Mesenchymal stem cell (in vitro differentiated cells and primary cell): ENCODE data around the gene TBCK.

Experiments used
- DNase-seq: peaks from one replicate; pipeline ENCODE4 v3.0.0-alpha.2; 2013
- H2AFZ ChIP-seq: one replicate; pipeline ENCODE4 v1.6.1; 2013; ENCODE audit warnings: low read depth, mild to moderate bottlenecking, control low read depth, inconsistent platforms, low read length, moderate library complexity
- H2AK5ac ChIP-seq: 2 replicates; pipeline ENCODE4 v1.6.1; 2013; ENCODE audit warnings: low read length, moderate library complexity, mild to moderate bottlenecking, inconsistent platforms; ENCODE audit not compliant: severe bottlenecking
- H2BK120ac ChIP-seq: one replicate; pipeline ENCODE4 v1.6.1; 2013; ENCODE audit warnings: low read depth, mild to moderate bottlenecking, inconsistent platforms, low read length, moderate library complexity
- H2BK12ac ChIP-seq, 2 experiments: one replicate each; pipeline ENCODE4 v1.6.1; 2013; ENCODE audit warnings: inconsistent platforms in 2 of 2, low read length in 2 of 2, mild to moderate bottlenecking in 2 of 2, moderate library complexity in 2 of 2, control low read depth in 1 of 2
- H2BK15ac ChIP-seq: one replicate; pipeline ENCODE4 v1.6.1; 2013; ENCODE audit warnings: mild to moderate bottlenecking, low read depth, inconsistent platforms; ENCODE audit not compliant: poor library complexity, severe bottlenecking
- H2BK5ac ChIP-seq: 2 replicates; pipeline ENCODE4 v1.6.1; 2013; ENCODE audit warnings: low read depth, mild to moderate bottlenecking, low read length, control low read depth, inconsistent platforms; ENCODE audit not compliant: poor library complexity, severe bottlenecking
- H3K14ac ChIP-seq, 2 experiments: one replicate each; pipeline ENCODE4 v1.6.1; 2013; ENCODE audit warnings: inconsistent platforms in 2 of 2, low read length in 2 of 2, control low read depth in 1 of 2, mild to moderate bottlenecking in 1 of 2, moderate library complexity in 1 of 2
- H3K18ac ChIP-seq, 2 experiments: one replicate each; pipeline ENCODE4 v1.6.1; 2013; ENCODE audit warnings: inconsistent platforms in 2 of 2, low read length in 2 of 2, control low read depth in 1 of 2, low read depth in 1 of 2, mild to moderate bottlenecking in 1 of 2
- H3K23ac ChIP-seq, 2 experiments: one replicate each; pipeline ENCODE4 v1.6.1; 2013; ENCODE audit warnings: inconsistent platforms in 2 of 2, low read length in 2 of 2, mild to moderate bottlenecking in 2 of 2, moderate library complexity in 2 of 2, control low read depth in 1 of 2
- H3K27ac ChIP-seq: 2 replicates; pipeline ENCODE4 v1.5.1; 2013; ENCODE audit warnings: mild to moderate bottlenecking, moderate library complexity, low read length, control low read depth, inconsistent platforms; ENCODE audit not compliant: poor library complexity, severe bottlenecking
- H3K27me3 ChIP-seq, 2 experiments: 2 replicates each; pipeline versions ENCODE4 v1.6.1 to v1.7.0; 2013; ENCODE audit warnings: low read length in 2 of 2, mild to moderate bottlenecking in 2 of 2, moderate library complexity in 2 of 2, control low read depth in 1 of 2, inconsistent platforms in 1 of 2; ENCODE audit not compliant: control insufficient read depth in 1 of 2, insufficient read depth in 1 of 2
- H3K36me3 ChIP-seq, 2 experiments: 2 replicates each; pipeline versions ENCODE4 v1.6.1 to v1.7.0; 2013; ENCODE audit warnings: low read length in 2 of 2, control low read depth in 1 of 2, inconsistent platforms in 1 of 2, low read depth in 1 of 2, mild to moderate bottlenecking in 1 of 2; ENCODE audit not compliant: insufficient read depth in 2 of 2, control insufficient read depth in 1 of 2
- H3K4ac ChIP-seq, 2 experiments: one replicate each; pipeline ENCODE4 v1.6.1; 2013; ENCODE audit warnings: inconsistent platforms in 2 of 2, low read length in 2 of 2, mild to moderate bottlenecking in 2 of 2, moderate library complexity in 2 of 2, control low read depth in 1 of 2, low read depth in 1 of 2
- H3K4me1 ChIP-seq: 2 replicates; pipeline ENCODE4 v1.6.1; 2013; ENCODE audit warnings: low read depth, low read length, control low read depth; ENCODE audit not compliant: control insufficient read depth, insufficient read depth
- H3K4me2 ChIP-seq: 2 replicates; pipeline ENCODE4 v1.6.1; 2013; ENCODE audit warnings: low read length, mild to moderate bottlenecking, inconsistent platforms; ENCODE audit not compliant: poor library complexity, severe bottlenecking
- H3K4me3 ChIP-seq, 2 experiments: 2 replicates each; pipeline versions ENCODE4 v1.5.1 to v1.7.0; 2013; ENCODE audit warnings: low read length in 2 of 2, mild to moderate bottlenecking in 2 of 2, control low read depth in 1 of 2, low read depth in 1 of 2; ENCODE audit not compliant: insufficient read depth in 1 of 2
- H3K79me1 ChIP-seq: replicated peaks from 2 replicates; pipeline ENCODE4 v1.6.1; 2013; ENCODE audit warnings: mild to moderate bottlenecking, control low read depth, low read length, inconsistent platforms; ENCODE audit not compliant: poor library complexity, severe bottlenecking
- H3K9ac ChIP-seq: 2 replicates; pipeline ENCODE4 v1.7.0; 2013; ENCODE audit warnings: mild to moderate bottlenecking, low read length, moderate library complexity
- H3K9me3 ChIP-seq: 2 replicates; pipeline ENCODE4 v1.7.0; 2013; ENCODE audit warnings: mild to moderate bottlenecking, low read length; ENCODE audit not compliant: control insufficient read depth
- H4K8ac ChIP-seq: one replicate; pipeline ENCODE4 v1.6.1; 2013; ENCODE audit warnings: inconsistent platforms, mild to moderate bottlenecking, low read length, moderate library complexity
- H4K91ac ChIP-seq: one replicate; pipeline ENCODE4 v1.6.1; 2013; ENCODE audit warnings: mild to moderate bottlenecking, low read length, inconsistent platforms
- WGBS: methylation state at CpG from one replicate; pipeline ENCODE4 v1.1.7; 2013; ENCODE audit warnings: mixed read lengths; 5-methylcytosine and 5-hydroxymethylcytosine counted together

TBCK gene

DNA sequence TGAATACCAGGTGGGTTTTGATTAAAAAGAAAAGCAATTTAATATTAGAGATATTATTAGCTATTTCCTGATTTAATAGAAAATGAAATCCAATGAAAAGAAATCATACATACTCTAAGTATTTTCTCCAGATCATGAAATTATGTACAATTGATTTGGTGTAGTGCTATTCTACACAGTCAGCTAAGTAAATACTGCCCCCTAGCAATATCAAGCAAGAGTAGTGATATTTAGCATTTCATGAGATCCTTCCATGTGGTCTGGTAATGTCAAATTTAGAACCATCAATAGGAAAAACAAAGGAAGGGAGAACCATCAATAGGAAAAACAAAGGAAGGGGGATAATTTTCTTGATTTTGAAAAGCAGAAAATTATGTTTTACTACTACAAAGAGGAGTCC, 114.6 kb downstream of the TBCK start:
- no peak overlapping the region for H2BK12ac ChIP-seq
- no peak overlapping the region for H2AFZ ChIP-seq
- no peak overlapping the region for H3K18ac ChIP-seq
- H4K8ac ChIP-seq = no peak overlapping the region
- H2BK120ac ChIP-seq = no peak overlapping the region
- H3K27ac ChIP-seq = no peak overlapping the region
- no peaks in the 10 kb centered on the region for H3K79me1 ChIP-seq
- H3K4me1 ChIP-seq = no peaks in the 10 kb centered on the region
- no peak overlapping the region for H3K4me2 ChIP-seq
- no peak overlapping the region for H3K14ac ChIP-seq
- H2BK15ac ChIP-seq = no peak overlapping the region
- DNase-seq = peak; percentile 35
- no peak overlapping the region for H3K23ac ChIP-seq
- H3K9me3 ChIP-seq = no peaks in the 10 kb centered on the region
- no peak overlapping the region for H2AK5ac ChIP-seq
- no peak overlapping the region for H3K4me3 ChIP-seq
- no peak overlapping the region for H4K91ac ChIP-seq
- no peak overlapping the region for H3K9ac ChIP-seq
- no peak overlapping the region for H3K4ac ChIP-seq
- no peaks in the 10 kb centered on the region for H3K27me3 ChIP-seq
- H2BK5ac ChIP-seq = no peak overlapping the region
- H3K36me3 ChIP-seq = peaks cover 0 to 2% of the 10 kb centered on the region in 2 experiments

DNA sequence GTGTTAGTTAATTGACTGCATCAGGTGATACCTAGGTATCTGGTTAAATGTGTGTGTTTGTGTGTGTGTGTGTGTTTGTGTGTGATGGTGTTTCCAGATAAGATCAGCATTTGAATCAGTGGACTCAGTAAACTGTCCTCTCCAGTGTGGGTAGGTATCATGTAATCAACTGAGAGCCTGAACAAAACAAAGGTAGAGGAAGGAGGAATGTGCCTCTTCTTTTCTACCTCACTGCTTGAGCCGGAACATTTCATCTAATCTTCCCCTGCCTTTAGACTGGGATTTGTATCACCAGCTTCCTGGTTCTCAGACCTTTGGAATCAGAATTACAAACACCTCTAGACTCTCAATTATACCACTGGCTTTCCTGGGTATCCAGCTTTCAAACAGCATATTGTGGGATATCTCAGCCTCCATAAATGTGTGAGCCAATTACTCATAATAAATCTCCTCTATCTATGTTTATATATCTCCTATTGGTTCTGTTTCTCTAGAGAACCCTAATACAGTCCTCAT, 120.5 kb downstream of the TBCK start:
- H3K4me2 ChIP-seq = no peak overlapping the region
- no peak overlapping the region for H2BK120ac ChIP-seq
- no peak overlapping the region for H2AK5ac ChIP-seq
- no peak overlapping the region for H2BK5ac ChIP-seq
- peaks cover 0 to 28% of the 10 kb centered on the region in 2 experiments for H3K36me3 ChIP-seq
- no peak overlapping the region for H3K4ac ChIP-seq
- WGBS = 100% methylated on average over 1 of the region's 1 CpG
- no peak overlapping the region for H3K18ac ChIP-seq
- no peak overlapping the region for H3K14ac ChIP-seq
- H4K91ac ChIP-seq = no peak overlapping the region
- H3K9ac ChIP-seq = no peak overlapping the region
- no peak overlapping the region for H3K23ac ChIP-seq
- H4K8ac ChIP-seq = no peak overlapping the region
- H2BK12ac ChIP-seq = no peak overlapping the region
- no peak overlapping the region for H3K27ac ChIP-seq
- no peak overlapping the region for H3K4me3 ChIP-seq
- no peaks in the 10 kb centered on the region for H3K4me1 ChIP-seq
- no peak overlapping the region for H2AFZ ChIP-seq
- no peaks in the 10 kb centered on the region for H3K9me3 ChIP-seq
- no peak for DNase-seq
- H3K79me1 ChIP-seq = no peaks in the 10 kb centered on the region
- H3K27me3 ChIP-seq = no peaks in the 10 kb centered on the region
- H2BK15ac ChIP-seq = no peak overlapping the region

DNA sequence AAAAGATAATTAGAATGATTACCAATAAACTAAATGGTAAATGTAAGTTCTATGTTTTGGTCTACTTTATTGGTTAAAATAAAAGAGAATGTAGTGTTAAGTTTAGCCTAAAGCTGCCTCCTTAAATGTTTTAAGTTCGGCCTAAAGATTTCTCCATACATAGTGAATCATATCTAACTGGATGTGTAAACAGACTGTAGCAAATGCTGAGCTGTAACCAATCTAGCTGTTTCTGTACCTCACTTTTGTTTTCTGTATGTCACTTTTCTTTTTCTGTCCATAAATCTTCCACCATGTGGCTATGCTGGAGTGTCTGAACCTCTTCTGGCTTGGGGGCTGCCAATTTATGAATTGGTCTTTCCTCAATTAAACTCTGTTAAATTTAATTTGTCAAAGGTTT, 121.2 kb downstream of the TBCK start:
- H2BK120ac ChIP-seq = no peak overlapping the region
- peak; percentile 37 for DNase-seq
- H3K23ac ChIP-seq = no peak overlapping the region
- H3K4me1 ChIP-seq = no peaks in the 10 kb centered on the region
- no peak overlapping the region for H3K27ac ChIP-seq
- no peak overlapping the region for H3K4me3 ChIP-seq
- no peak overlapping the region for H2AFZ ChIP-seq
- no peak overlapping the region for H3K14ac ChIP-seq
- no peak overlapping the region for H3K4me2 ChIP-seq
- H3K4ac ChIP-seq = no peak overlapping the region
- WGBS = no CpG with 5 or more reads among the region's 1 CpG
- no peaks in the 10 kb centered on the region for H3K9me3 ChIP-seq
- H4K8ac ChIP-seq = no peak overlapping the region
- H3K36me3 ChIP-seq = peaks cover 0 to 28% of the 10 kb centered on the region in 2 experiments
- no peak overlapping the region for H2BK12ac ChIP-seq
- no peaks in the 10 kb centered on the region for H3K79me1 ChIP-seq
- no peak overlapping the region for H2AK5ac ChIP-seq
- H3K27me3 ChIP-seq = no peaks in the 10 kb centered on the region
- H3K18ac ChIP-seq = no peak overlapping the region
- no peak overlapping the region for H3K9ac ChIP-seq
- H4K91ac ChIP-seq = no peak overlapping the region
- H2BK15ac ChIP-seq = no peak overlapping the region
- H2BK5ac ChIP-seq = no peak overlapping the region

DNA sequence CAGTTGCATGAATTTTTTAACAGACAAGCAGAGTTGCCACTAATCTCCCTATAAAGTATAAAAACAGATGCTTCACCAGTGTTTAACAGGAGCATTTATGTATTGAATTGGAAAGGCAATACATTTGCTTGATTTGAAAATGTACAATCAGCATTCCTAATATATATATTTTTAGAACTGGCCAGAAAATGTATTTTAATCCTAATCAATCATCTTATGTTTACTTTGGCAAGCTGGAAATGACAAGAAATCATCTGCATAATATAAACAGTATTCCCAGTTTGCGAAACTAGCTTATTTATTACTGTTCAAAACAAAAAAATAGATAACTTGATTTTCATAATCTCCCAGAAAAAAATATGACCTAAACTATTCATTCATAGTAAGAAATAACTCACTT, 123.9 kb downstream of the TBCK start:
- DNase-seq = no peak
- Histone ChIP-seq H3K27ac (no peak overlapping the region), H4K8ac (no peak overlapping the region), H3K23ac (no peak overlapping the region), H3K4me3 (no peak overlapping the region), H4K91ac (no peak overlapping the region), H3K4me1 (no peaks in the 10 kb centered on the region), H3K9ac (no peak overlapping the region), H2BK15ac (no peak overlapping the region), H3K9me3 (no peaks in the 10 kb centered on the region), H2AFZ (no peak overlapping the region), H2BK120ac (no peak overlapping the region), H3K36me3 (peaks cover 0 to 34% of the 10 kb centered on the region in 2 experiments), H3K18ac (no peak overlapping the region), H3K4ac (no peak overlapping the region), H2AK5ac (no peak overlapping the region), H2BK12ac (no peak overlapping the region), H3K79me1 (no peaks in the 10 kb centered on the region), H3K27me3 (no peaks in the 10 kb centered on the region), H3K4me2 (no peak overlapping the region), H2BK5ac (no peak overlapping the region), H3K14ac (no peak overlapping the region)
- WGBS = 86% methylated on average over 1 of the region's 1 CpG
